ENCODE results near the gene CISH.

The CISH gene

DNA sequence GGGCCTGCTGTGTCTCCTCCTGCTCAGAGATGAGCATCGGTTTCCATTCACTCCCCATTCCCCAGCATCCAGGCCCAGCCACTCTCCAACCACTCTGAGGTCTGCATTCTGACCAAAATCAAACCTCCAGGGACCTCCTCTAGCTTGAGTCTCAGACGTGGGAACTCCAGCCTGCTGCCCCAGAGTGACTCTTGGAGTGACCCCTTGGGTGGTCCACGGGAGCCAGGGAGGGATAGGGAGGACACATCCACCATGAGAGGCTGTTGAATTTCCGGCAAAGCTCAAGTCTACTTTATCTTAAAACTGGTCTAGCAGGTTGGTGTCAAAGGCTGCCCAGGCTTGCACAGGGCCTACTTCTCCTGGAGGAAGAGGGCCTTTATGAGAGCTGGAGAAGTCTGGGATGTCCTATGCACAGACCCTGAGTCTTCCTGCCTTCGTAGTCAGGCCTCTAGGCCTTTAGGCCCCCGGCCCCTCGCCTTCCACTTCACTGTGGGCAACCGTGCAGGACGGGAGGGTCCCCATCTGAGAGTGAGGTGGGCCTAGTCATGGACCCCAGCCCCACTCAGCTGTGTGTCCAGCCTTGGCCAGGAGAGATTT is 8.9 kb downstream of the CISH start:
- no peak for DNase-seq (ENCODE audit: low read depth, low spot score)
- no peak overlapping the region for H3K4me3 ChIP-seq (ENCODE audit: low read length)

DNA sequence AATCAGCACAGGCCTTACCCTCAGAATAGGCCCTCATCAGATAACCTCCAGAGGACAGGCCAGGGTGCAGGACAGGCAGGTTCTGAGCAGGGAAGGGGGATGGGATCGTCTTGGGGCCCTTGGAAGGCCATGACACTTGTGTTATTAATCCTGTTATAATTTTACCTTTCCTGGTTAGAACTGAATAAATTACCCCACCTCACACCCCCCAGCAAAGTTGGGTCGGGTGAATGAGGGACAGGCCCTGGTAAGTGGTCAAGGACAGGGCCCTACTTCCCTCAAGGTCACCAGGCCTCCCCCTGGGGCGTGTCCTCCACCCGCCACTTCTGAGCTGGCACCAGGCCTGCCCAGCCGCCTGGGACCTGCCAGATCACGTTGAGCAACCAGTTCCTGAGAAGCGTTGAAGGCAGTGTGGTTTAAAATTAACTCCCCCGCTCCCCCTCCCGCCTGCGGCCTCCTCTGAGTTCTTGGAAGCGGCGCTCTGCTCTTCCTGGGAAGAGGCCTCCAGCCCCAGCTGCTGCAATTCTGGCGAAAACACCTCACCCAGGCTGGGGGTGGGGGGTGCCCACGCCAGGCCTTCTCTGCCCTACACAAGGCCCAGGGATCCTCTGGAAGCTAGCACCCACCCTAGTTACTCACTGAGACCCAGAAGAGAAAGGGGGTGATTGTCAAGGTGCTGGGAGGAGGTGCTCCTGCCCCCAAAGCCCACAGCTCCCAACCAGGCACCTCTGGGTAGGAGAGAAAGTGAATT is 10.6 kb downstream of the CISH start:
- no peak overlapping the region for H3K4me3 ChIP-seq (ENCODE audit: low read length)
- DNase-seq (ENCODE audit: low read depth, low spot score) = no peak

DNA sequence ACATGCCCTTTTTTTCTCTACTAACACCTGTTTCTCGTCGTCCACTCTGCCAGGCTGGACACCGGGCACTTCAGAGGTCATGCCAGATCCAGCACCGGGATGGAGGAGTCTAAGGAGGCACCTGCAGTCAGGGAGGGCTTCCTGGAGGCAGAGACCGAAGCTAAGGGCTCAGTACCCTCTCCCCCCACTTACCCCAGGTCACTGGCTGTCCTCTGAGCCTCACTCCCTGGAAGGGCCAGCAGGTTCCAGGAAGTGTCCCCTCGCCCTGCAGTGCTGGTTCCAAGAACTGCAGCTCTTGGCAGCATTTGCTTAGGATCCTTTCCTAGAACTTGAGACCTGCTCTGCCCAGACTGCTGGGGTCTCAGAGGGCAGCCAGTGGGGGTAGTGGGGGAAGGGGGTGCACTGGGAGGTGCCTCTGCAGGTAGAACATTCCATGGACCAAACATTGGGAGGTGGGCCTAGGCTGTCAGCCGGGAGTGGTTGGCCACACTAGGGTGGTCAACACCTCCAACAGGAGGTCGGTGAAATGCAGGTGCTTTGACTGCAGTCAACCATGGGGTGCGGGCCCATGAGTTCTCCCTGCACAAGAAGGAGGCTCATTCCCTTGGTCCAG is 11.3 kb downstream of the CISH start:
- no peak for DNase-seq (ENCODE audit: low read depth, low spot score)
- no peak overlapping the region for H3K4me3 ChIP-seq (ENCODE audit: low read length)

DNA sequence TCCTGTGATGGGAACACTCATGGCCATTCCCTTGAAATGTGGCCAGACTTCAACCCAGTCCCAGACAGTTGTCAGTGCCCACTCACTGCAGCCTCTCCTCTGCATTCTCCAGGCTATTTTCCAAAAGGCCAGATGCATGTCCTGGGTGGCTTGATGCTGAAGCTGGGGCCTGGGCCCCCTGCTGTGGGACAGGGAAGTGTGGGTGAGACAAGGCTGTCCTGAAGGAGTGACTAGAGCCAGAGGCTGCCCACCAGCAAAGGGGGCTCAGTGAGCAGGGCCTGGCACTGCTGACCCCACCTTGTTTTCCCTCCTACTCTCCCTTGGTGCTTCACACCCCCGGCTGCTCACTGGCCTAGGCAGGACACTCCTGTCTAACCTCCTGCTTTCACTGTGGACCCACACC is 11.9 kb downstream of the CISH start:
- no peak for DNase-seq (ENCODE audit: low read depth, low spot score)
- no peak overlapping the region for H3K4me3 ChIP-seq (ENCODE audit: low read length)

DNA sequence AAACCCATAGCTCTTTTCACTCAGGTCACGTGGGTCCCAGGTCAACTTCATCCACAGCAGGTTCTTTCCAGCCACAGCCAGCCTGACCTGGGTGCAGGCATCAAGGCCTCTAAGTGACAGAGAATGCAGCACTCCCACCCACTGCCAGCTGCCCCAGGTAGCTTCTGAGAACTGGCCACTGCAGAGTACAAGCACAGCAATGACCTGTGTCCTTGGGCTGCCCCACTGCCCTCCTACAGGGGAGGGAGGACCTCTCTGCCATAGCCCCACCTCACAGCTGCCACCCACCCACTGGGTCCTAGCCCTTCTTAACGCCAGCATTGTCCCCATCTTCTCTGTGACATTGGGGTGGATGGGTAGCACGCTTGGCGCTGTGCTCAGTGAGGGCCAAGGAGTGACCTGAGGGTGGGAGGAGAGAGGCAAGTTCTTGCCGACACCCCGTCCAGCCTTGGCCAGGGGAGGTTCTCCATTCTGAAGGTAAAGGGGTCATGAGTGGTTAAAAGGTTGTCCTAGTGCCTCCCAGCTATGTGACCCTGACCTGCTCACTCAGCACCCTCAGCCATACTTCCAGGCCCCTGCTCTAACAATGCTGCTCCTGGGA is 12.4 kb downstream of the CISH start:
- no peak overlapping the region for H3K4me3 ChIP-seq (ENCODE audit: low read length)
- no peak for DNase-seq (ENCODE audit: low read depth, low spot score)

DNA sequence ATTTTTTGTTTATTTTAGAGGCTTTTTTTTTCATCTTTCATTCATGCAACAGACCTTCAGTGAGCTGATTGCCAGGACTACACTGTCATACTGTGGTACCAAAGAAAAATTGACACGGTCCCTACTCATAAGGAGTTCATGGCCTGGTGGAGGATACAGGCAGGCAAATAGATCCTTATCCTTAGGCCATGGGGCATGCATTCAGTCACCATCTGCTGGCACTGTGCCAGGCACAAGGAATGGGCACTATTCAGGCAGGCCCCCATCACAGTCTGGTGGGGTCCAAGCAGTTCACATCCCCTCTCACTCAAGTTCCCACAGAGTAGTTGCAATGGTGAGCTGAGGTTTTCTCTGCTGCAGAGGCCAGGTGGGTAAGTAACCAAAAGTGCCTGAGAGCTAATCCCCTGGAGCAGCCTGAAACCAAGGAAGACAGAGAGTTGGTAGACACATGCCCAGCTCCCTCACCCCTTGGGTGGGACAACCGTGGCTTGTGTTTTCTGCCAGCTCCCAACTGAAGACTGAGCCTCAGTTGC is 17.3 kb downstream of the CISH start:
- no peak overlapping the region for H3K4me3 ChIP-seq (ENCODE audit: low read length)

DNA sequence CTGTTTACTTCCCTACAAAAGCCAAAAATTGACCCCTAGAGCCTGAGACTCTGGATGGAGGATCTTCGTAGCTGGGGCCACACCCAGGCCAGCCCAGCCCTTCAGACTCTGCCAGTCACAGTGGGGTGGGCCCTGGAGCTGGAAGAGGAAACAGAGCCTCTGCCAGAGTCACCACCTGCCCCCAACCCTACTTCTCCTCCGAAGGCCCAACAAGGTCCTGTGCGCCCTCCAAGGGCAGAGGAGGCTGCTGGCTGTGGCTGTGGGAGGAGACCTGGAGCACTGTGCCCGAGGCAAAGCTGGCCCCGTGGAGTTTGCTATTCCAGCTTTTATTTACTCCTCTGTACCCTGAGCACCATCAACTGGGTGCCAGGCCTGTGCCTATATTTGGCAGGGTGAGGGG is 19.0 kb downstream of the CISH start:
- no peak overlapping the region for H3K4me3 ChIP-seq (ENCODE audit: low read length)
- no peak for DNase-seq (ENCODE audit: low read depth, low spot score)

More for the DNA sequence above, 17.3 kb downstream of the CISH start:
- DNase-seq (ENCODE audit: low read depth, low spot score) = no peak

DNA sequence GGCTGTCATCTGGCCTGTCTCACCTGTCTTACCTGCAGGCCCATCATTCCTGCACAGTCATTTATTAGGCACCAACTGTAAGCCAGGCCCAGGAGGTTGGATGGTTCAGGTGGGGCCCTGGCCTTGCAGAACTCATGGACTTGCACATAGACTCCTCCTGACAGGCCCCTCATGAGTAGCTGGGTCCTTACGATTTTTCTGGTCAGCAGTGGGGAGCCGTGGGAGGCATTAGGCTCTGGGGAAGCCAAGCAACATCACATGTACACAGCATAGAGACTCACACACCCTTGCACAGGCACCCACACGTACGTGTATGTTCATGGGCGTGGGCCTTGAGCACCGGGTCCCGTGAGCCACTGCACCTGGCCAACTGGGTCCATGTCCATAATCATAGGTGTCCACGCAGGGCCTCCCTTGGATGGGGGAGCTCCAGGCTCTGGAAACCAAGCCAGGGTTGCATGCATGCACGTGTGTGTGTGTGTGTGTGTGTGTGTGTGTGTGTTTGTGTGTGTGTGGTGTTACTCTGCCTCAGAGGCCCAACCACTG is 20.3 kb downstream of the CISH start:
- no peak overlapping the region for H3K4me3 ChIP-seq (ENCODE audit: low read length)

DNA sequence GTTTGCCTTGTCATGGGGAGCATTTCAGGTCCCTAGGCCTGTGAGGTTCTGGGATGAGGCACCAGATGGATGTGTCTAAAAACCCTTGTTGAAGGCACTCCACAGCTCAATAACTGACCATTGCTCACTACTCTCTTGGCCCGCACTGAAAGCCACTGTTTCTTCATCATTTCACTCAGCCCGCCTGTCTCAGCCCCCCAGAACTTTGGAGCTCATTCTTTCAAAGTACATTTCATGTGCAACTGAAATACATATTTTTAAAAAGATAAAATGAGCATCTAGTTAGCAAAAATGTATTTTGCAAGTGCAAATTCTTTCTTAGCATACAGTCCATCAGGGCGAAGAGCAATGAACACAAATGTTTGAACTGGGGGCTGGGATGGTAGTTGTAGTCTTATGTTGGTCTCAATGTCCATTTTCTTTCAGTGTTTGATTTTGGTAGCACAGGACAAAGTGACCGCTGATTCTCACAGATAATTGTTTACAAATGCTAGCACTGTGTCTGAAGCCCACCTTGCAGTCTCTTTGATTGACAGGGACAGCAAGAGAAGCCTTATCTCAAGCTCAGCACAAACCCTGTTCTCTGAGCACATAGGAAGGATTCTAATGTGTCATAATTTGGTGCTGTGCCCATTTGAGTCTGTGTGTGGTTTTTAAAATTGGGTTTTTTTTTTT is 22.7 kb downstream of the CISH start:
- no peak overlapping the region for H3K4me3 ChIP-seq (ENCODE audit: low read length)
- no peak for DNase-seq (ENCODE audit: low read depth, low spot score)

More for the DNA sequence above, 20.3 kb downstream of the CISH start:
- no peak for DNase-seq (ENCODE audit: low read depth, low spot score)

DNA sequence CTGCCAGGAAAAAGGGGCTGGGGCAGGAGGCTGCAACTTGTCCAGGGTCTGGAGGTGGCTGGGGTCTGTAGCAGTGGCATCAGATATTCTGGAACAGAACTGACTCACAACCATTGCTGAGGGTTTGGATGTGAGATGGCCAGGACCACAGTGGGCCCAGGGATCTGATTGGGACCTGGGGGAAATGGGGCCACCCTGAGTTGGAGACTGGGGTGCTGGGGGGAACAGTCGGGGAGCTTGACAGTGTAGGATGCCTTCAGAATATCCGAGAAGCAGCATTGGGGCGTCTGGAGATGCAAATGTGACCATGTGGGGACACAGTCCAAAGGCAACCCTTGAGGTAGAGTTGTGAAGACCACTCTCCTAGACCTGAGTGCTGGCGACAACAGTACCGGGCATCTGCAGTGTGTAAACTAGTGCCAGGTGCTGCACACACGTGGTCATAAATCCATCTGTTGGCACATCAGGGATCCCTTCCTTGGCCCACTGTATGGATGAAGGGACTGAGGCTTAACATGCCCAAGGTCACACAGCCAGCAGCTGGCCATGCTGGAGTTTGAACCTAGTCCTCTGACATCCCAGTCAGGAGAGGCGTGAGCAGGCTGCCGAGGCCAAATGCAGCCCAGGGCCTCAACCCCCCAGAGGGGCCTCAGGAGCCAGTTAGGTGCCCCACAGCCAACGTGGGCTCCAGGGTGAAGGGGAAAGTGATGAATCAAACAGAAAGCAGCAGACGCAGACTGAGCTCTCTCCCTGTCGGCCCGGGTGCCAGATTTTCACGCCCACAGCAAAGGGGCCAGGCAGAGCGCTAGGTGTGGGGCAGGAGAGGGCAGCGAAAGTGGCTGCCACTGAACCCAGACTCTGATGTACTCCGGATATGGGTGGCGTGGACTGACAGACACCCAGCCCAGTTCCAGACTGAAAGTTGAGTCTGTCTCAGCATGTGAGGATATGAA is 23.5 kb downstream of the CISH start:
- DNase-seq (ENCODE audit: low read depth, low spot score) = no peak
- no peak overlapping the region for H3K4me3 ChIP-seq (ENCODE audit: low read length)

DNA sequence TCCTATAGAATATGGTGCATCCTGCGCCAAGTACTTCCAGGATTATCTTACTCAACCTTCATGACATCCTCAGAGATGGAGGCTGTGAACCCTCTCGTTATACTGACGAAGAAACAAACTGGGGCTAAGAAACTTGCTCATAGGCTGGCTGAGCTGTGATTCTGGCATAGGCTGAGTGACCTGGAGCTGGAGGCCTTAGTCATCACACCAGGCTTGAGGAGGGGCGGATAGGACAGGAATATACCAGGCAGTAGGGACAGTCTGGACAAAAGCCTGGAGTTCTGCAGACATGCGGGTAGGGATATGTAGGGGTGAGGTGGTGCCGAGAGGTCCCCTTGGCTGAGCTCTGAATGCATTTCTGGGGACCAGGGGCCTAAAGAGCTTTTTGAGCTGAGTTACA is 24.2 kb downstream of the CISH start:
- no peak for DNase-seq (ENCODE audit: low read depth, low spot score)
- no peak overlapping the region for H3K4me3 ChIP-seq (ENCODE audit: low read length)

DNA sequence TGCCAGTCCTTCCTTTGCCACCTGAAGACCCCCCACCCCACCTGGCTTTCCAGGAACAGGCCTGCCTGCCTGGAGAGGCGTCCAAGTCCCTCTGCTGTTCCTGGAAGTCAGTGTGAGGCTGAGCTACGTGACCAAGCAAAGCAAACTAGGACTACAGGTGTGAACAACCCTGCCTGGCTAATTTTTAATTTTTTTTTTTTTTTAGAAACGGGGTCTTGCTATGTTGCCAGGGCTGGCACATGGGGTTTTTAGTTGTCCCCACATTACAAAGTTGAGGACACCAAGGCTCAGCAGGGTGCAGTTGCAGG is 24.9 kb downstream of the CISH start:
- H3K4me3 ChIP-seq (ENCODE audit: low read length) = no peak overlapping the region
- no peak for DNase-seq (ENCODE audit: low read depth, low spot score)

DNA sequence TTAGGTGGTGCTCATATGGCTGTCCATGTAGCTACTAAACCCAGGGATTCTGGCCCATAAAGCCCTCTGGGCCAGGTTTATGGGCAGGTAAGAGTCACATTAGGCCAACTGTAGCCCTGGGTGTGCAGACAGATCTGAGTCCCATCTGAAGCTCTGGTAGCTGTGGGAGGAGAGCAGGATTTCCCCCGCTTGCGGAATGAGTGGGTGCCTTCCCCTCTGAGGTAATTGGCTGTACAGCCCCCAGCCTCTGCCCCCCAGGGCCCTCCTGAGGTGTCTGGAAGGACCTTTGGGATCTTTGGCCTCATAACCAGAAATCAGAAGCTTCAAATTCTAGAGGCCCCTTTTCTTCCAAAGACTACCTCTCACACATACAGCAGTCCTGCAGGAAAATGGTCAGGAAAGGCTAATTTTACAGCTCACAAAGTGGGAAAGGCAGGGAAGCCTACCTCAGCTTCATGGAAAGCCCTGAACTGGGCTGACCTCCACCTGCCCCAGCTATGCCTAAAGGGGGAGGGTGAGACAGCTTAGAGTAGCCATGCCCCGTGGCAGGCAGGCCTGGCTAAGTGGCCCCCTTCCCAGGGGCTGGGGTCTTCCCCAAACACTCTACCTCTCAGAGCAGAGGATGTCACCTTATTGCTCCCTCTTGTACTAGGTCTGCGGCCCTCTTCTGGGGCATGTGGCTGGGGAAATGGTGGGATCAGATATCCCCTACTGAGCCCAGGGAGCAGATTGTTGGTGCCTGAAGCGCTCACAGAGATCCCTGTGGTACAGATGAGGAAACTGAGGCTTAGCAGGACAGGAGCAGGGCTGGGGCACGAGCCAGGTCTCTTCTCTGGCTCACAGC is 25.4 kb downstream of the CISH start:
- H3K4me3 ChIP-seq (ENCODE audit: low read length) = no peak overlapping the region
- DNase-seq (ENCODE audit: low read depth, low spot score) = no peak

DNA sequence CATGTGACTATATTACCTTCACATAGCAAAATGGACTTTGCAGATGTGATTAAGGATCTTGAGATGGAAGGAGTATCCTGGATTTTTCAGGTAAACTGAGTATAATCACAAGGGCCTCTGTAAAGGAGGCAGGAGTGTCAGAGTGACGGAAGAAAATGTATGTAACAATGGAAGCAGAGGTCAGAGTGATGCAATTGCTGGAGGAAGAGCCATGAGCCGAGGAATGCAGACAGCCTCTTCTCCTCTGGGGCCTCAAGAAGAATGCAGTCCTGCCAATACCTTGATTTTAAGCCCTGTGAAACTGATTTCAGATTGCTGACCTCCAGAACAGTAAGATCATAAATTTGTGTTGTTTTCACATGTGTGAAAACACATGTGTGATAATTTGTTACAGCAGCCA is 27.2 kb downstream of the CISH start:
- no peak overlapping the region for H3K4me3 ChIP-seq (ENCODE audit: low read length)
- no peak for DNase-seq (ENCODE audit: low read depth, low spot score)

DNA sequence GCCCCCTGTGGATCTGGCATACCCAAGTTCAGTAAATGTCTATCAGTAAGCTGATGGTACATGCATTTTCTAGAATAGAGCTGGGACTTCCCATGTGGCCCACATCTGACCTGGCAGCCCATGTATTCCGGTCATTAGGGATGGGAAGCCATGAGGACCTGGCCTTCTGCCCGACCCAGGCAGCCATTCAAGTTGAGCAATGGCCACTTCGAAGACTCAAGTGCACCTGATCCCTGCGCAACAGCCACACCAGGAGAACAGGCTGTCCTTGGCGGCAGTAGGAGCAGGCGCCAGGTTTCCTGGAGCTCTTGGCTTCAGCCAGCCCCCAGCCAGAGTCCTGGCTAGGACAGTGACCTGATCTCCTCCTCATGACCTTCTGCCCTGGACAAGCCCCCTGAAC is 27.7 kb downstream of the CISH start:
- H3K4me3 ChIP-seq (ENCODE audit: low read length) = no peak overlapping the region
- no peak for DNase-seq (ENCODE audit: low read depth, low spot score)

DNA sequence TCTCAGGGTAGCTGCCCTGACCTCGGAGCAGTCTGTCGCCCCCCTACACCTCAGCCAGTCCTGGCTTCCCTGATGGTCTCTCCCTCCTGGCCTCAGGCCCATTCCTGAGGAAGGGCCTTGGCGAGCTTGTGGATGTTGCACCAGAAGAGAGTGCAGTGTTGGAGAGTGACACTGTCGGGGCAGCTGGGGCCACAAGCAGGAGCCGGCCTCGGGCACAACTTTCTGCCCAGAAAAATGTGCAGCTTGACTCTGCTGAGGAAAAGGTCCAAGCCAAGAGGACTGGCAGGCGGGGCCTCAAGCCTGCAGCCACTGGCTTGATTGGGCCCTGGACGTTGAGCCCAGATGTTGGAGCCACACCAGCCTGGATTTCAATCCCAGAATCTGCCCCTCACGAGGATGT is 29.5 kb downstream of the CISH start:
- no peak overlapping the region for H3K4me3 ChIP-seq (ENCODE audit: low read length)
- no peak for DNase-seq (ENCODE audit: low read depth, low spot score)

DNA sequence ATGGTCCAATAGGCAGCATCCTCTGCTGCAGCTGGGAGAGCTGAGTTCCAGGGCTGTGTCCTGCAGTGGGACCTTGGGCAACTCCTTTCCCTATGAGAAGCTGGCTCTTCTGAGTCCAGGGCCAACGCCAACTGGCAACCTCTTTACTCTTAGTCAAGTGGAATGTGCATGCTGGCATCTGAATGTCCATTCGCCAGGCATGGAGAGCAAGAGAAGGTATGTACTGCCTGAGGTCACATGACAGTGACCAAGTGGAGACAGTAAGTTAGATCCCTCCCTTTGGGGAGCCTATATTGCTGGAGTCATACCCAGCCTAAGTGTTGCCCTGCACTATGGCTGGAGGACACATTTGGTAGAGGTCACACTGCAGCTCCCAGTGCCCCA is 30.1 kb downstream of the CISH start:
- no peak overlapping the region for H3K4me3 ChIP-seq (ENCODE audit: low read length)
- DNase-seq (ENCODE audit: low read depth, low spot score) = no peak
